Lower leg skin (tissue), 3 donors: ENCODE data around the gene TBC1D8.

Source experiments
- CTCF ChIP-seq, 3 donors: fragments of 450-650 bp; IDR thresholded peaks; one replicate each; pipeline ENCODE4 v1.5.1; 2016; ENCODE audit warnings: antibody characterized with exemption in 3 of 3, mild to moderate bottlenecking in 3 of 3, moderate library complexity in 2 of 3
- POLR2A ChIP-seq, 2 donors: fragments of 450-650 bp; IDR thresholded peaks; one replicate each; pipeline ENCODE4 v1.6.1; 2016 to 2017; ENCODE audit warnings: antibody characterized with exemption in 2 of 2, mild to moderate bottlenecking in 1 of 2, moderate library complexity in 1 of 2

GRCh38 chr2:101153787-101154186 is 2.6 kb upstream of the TBC1D8 start:
- TF ChIP-seq CTCF (IDR thresholded peaks at IDR 0.05) (no peak), POLR2A (IDR thresholded peaks at IDR 0.05) (no peak)
